OCI-LY3 (cell line): ENCODE data around the gene OTOG.

ENCODE experiments used
- H2AFZ ChIP-seq: fragments of 200-600, 300-600 bp; shearing (Covaris generic); 2 replicates; pipeline ENCODE4 v1.6.0; 2014; ENCODE audit warnings: antibody characterized with exemption, low read depth, low read length
- H3K27ac ChIP-seq: fragments of 200-600, 300-600 bp; sonication (generic); 2 replicates; pipeline ENCODE4 v1.5.1; 2014; ENCODE audit warnings: mild to moderate bottlenecking, low read length, moderate library complexity, mixed read lengths
- H3K27me3 ChIP-seq: fragments of 200-600, 300-600 bp; sonication (generic); 2 replicates; pipeline ENCODE4 v1.6.1; 2014; ENCODE audit warnings: low read depth, low read length, mixed read lengths
- H3K36me3 ChIP-seq: fragments of 200-600, 300-600 bp; sonication (generic); replicated peaks from 2 replicates; pipeline ENCODE3; 2014; ENCODE audit warnings: low read depth, low read length, mixed read lengths
- H3K4me1 ChIP-seq: fragments of 300-600, 200-600 bp; sonication (generic); 2 replicates; pipeline ENCODE4 v1.6.1; 2014; ENCODE audit warnings: low read length, mixed read lengths
- H3K4me2 ChIP-seq: fragments of 200-600, 300-600 bp; sonication (generic); 2 replicates; pipeline ENCODE4 v1.6.1; 2014; ENCODE audit warnings: low read length, mixed read lengths
- H3K4me3 ChIP-seq: fragments of 300-600, 200-600 bp; sonication (generic); 2 replicates; pipeline ENCODE4 v1.5.1; 2014; ENCODE audit warnings: antibody characterized with exemption, mild to moderate bottlenecking, low read length, moderate library complexity
- H3K79me2 ChIP-seq: fragments of 300-600, 200-600 bp; shearing (Covaris generic); 2 replicates; pipeline ENCODE4 v1.6.1; 2014; ENCODE audit warnings: mild to moderate bottlenecking, low read length, mixed read lengths
- H3K9ac ChIP-seq: fragments of 300-600, 200-600 bp; shearing (Covaris generic); 2 replicates; pipeline ENCODE4 v1.6.0; 2014; ENCODE audit warnings: mild to moderate bottlenecking, low read length, moderate library complexity
- H3K9me3 ChIP-seq: fragments of 200-600, 300-600 bp; shearing (Covaris generic); 2 replicates; pipeline ENCODE4 v1.6.1; 2014; ENCODE audit warnings: low read length, mixed read lengths; ENCODE audit not compliant: insufficient read depth
- H4K20me1 ChIP-seq: fragments of 200-600, 300-600 bp; sonication (generic); 2 replicates; pipeline ENCODE4 v1.6.1; 2016; ENCODE audit warnings: low read length, mixed read lengths; ENCODE audit not compliant: insufficient read depth
- EZH2phosphoT487 ChIP-seq: fragments of 200-600 bp; shearing (Covaris generic); IDR thresholded peaks from 2 replicates; pipeline ENCODE4 v1.6.1; 2018; ENCODE audit warnings: antibody characterized with exemption, mixed run types, low read depth
- TF ChIP-seq, protein P1 (sequence below): fragments of 200-600, 300-600 bp; sonication (generic); IDR thresholded peaks from 2 replicates; pipeline ENCODE4 v1.5.1; 2014; ENCODE audit warnings: antibody characterized with exemption, low read length, low read depth

Gene OTOG

DNA sequence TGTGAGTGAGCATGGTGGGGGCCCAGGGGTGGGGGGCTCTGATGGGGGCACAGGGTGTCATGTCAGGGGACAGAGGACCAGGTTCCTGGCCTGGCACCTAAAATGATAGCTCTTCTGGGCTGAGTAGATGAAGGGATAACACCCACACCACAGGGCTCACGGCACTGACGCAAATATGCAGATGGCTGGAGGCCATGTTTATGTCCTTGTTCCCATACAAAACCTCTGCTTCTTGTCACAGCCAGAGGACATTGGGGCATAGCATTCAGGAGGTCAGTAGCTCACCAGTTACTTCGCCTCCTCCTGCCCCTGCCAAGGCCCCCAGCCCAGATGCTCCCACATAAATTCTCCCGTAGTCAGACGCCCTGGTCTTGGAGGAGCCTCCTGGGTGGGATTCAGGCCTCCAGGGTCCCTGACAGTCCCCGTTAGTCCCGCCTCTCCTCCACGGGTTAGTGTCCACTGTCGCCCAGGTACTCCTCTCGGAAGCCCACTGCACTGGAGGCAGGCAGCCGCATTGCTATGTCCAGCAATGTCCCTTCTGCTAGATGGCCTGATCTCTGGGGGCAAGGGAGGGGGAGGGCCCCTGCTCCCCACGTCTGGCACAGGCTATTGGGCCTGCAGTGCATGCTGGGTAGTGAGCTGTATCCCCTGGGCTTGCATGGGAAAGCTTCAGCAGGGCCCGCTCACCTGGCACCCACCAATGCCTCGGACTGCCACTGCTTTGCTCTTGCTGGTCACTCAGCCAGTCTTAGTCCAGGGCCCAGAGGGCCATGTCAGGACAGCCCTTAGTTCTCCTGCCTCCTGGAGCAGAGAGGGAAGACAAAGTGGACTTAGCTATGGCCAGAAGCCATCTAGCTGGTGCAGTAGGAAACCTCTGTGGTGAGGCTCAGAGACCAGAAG is 96.7 kb downstream of the OTOG start:
- peaks cover 3% of the 10 kb centered on the region for H3K27me3 ChIP-seq

GRCh38 chr11:17645190-17645970 is 98.3 kb downstream of the OTOG start:
- Histone ChIP-seq H3K36me3 (no peaks in the 10 kb centered on the region), H3K4me2 (no peak overlapping the region), H3K27me3 (peaks cover 18% of the 10 kb centered on the region), H2AFZ (no peak overlapping the region), H3K9me3 (no peaks in the 10 kb centered on the region), H4K20me1 (no peaks in the 10 kb centered on the region), H3K4me1 (no peaks in the 10 kb centered on the region), H3K9ac (no peak overlapping the region), H3K4me3 (no peak overlapping the region), H3K79me2 (no peaks in the 10 kb centered on the region), H3K27ac (no peak overlapping the region)
- no peak for TF ChIP-seq EZH2phosphoT487
- TF ChIP-seq, protein P1, sequence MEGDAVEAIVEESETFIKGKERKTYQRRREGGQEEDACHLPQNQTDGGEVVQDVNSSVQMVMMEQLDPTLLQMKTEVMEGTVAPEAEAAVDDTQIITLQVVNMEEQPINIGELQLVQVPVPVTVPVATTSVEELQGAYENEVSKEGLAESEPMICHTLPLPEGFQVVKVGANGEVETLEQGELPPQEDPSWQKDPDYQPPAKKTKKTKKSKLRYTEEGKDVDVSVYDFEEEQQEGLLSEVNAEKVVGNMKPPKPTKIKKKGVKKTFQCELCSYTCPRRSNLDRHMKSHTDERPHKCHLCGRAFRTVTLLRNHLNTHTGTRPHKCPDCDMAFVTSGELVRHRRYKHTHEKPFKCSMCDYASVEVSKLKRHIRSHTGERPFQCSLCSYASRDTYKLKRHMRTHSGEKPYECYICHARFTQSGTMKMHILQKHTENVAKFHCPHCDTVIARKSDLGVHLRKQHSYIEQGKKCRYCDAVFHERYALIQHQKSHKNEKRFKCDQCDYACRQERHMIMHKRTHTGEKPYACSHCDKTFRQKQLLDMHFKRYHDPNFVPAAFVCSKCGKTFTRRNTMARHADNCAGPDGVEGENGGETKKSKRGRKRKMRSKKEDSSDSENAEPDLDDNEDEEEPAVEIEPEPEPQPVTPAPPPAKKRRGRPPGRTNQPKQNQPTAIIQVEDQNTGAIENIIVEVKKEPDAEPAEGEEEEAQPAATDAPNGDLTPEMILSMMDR: no peak

More for the DNA sequence above, 96.7 kb downstream of the OTOG start:
- H4K20me1 ChIP-seq: no peaks in the 10 kb centered on the region
- no peak overlapping the region for H3K9ac ChIP-seq
- H3K9me3 ChIP-seq: no peaks in the 10 kb centered on the region
- H3K4me1 ChIP-seq: no peaks in the 10 kb centered on the region
- no peaks in the 10 kb centered on the region for H3K36me3 ChIP-seq
- no peaks in the 10 kb centered on the region for H3K79me2 ChIP-seq
- no peak overlapping the region for H2AFZ ChIP-seq
- no peak overlapping the region for H3K4me3 ChIP-seq
- no peak overlapping the region for H3K27ac ChIP-seq
- H3K4me2 ChIP-seq: no peak overlapping the region
- no peak for TF ChIP-seq EZH2phosphoT487
- TF ChIP-seq, protein P1: no peak

- no peaks in the 10 kb centered on the region for H3K4me1 ChIP-seq
- H3K27ac ChIP-seq: no peak overlapping the region
- TF ChIP-seq, protein P1: no peak
- no peak for TF ChIP-seq EZH2phosphoT487
- no peak overlapping the region for H3K4me3 ChIP-seq
- H3K27me3 ChIP-seq: peaks cover 21% of the 10 kb centered on the region
- no peaks in the 10 kb centered on the region for H3K36me3 ChIP-seq
- H3K4me2 ChIP-seq: no peak overlapping the region
- no peaks in the 10 kb centered on the region for H3K9me3 ChIP-seq
- H2AFZ ChIP-seq: no peak overlapping the region
- H3K79me2 ChIP-seq: no peaks in the 10 kb centered on the region
- no peaks in the 10 kb centered on the region for H4K20me1 ChIP-seq
- no peak overlapping the region for H3K9ac ChIP-seq
Observed at GRCh38 chr11:17646451-17647145, 99.5 kb downstream of the OTOG start.
